HEK293 (cell line): ENCODE data around the gene CPNE9.
A peak's percentile ranks its signal among the peaks of the same experiment; 100 is the strongest.

Source experiments
- SP2 ChIP-seq: fragments of 450-650 bp; formaldehyde crosslinking; IDR thresholded peaks from 2 replicates; pipeline ENCODE4 v1.5.1; 2016; ENCODE audit warnings: missing biosample characterization, missing genetic modification characterization
- ZBTB17 ChIP-seq: fragments of 450-650 bp; formaldehyde crosslinking; IDR thresholded peaks from 2 replicates; pipeline ENCODE4 v1.5.1; 2016; ENCODE audit warnings: missing biosample characterization, missing genetic modification characterization
- ZBTB7A ChIP-seq: fragments of 450-650 bp; formaldehyde crosslinking; IDR thresholded peaks from 2 replicates; pipeline ENCODE4 v1.5.1; 2016; ENCODE audit warnings: low read depth, missing biosample characterization, missing genetic modification characterization
- ZNF133 ChIP-seq: fragments of 450-650 bp; formaldehyde crosslinking; IDR thresholded peaks from 2 replicates; pipeline ENCODE4 v1.5.1; 2016; ENCODE audit warnings: missing biosample characterization, missing genetic modification characterization
- ZNF24 ChIP-seq: fragments of 450-650 bp; formaldehyde crosslinking; IDR thresholded peaks from 2 replicates; pipeline ENCODE4 v1.5.1; 2016; ENCODE audit warnings: missing biosample characterization, missing genetic modification characterization
- ZNF274 ChIP-seq, 2 experiments: fragments of 200-500 bp in 1 of 2; fragments of 450-650 bp in 1 of 2; sonication (Bioruptor generic) in 1 of 2; formaldehyde crosslinking in 1 of 2; IDR thresholded peaks; 2 replicates each; pipeline versions ENCODE4 v1.5.1 to v1.6.1; 2014 to 2016; ENCODE audit warnings: borderline replicate concordance in 1 of 2, inconsistent platforms in 1 of 2, low read length in 1 of 2, missing biosample characterization in 1 of 2, missing genetic modification characterization in 1 of 2
- ZNF394 ChIP-seq: fragments of 450-650 bp; formaldehyde crosslinking; IDR thresholded peaks from 2 replicates; pipeline ENCODE4 v1.5.1; 2016; ENCODE audit warnings: missing biosample characterization, missing genetic modification characterization, mild to moderate bottlenecking, moderate library complexity, borderline replicate concordance
- ZNF423 ChIP-seq: fragments of 450-650 bp; formaldehyde crosslinking; IDR thresholded peaks from 2 replicates; pipeline ENCODE4 v1.5.1; 2016; ENCODE audit warnings: missing biosample characterization, missing genetic modification characterization
- ZNF629 ChIP-seq: fragments of 450-650 bp; formaldehyde crosslinking; IDR thresholded peaks from 2 replicates; pipeline ENCODE4 v1.5.1; 2017; ENCODE audit warnings: missing biosample characterization, missing genetic modification characterization
- TF ChIP-seq, protein P1 (sequence below): fragments of 450-650 bp; formaldehyde crosslinking; IDR thresholded peaks from 2 replicates; pipeline ENCODE4 v1.5.1; 2016; ENCODE audit warnings: missing biosample characterization, missing genetic modification characterization
- TF ChIP-seq, protein P2 (sequence below): fragments of 450-650 bp; formaldehyde crosslinking; IDR thresholded peaks from 2 replicates; pipeline ENCODE4 v1.5.1; 2016; ENCODE audit warnings: missing biosample characterization, missing genetic modification characterization, low read depth
- TF ChIP-seq, protein P3 (sequence below): fragments of 450-650 bp; formaldehyde crosslinking; IDR thresholded peaks from 2 replicates; pipeline ENCODE4 v1.5.1; 2016; ENCODE audit warnings: missing biosample characterization, missing genetic modification characterization, low read depth
- TF ChIP-seq, protein P4 (sequence below): fragments of 450-650 bp; formaldehyde crosslinking; IDR thresholded peaks from 2 replicates; pipeline ENCODE4 v1.5.1; 2016; ENCODE audit warnings: missing biosample characterization, missing genetic modification characterization, borderline replicate concordance

DNA sequence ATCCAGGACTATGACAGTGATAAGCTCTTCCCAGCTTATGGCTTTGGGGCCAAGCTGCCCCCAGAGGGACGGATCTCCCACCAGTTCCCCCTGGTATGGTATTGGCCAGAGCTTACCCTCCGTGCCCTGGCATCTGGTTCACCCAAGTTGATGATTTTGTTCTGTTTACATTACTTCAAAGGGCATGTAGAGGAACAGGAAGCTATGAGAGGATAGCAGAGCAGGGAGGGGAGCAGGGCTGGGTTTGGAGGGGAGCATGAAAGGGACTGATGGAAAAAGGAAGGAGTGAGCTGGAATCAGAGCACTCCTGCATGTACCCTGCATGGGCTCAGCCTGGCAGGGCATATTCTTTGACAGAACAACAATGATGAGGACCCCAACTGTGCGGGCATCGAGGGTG, 14.5 kb downstream of the CPNE9 start:
- TF ChIP-seq, protein P1, sequence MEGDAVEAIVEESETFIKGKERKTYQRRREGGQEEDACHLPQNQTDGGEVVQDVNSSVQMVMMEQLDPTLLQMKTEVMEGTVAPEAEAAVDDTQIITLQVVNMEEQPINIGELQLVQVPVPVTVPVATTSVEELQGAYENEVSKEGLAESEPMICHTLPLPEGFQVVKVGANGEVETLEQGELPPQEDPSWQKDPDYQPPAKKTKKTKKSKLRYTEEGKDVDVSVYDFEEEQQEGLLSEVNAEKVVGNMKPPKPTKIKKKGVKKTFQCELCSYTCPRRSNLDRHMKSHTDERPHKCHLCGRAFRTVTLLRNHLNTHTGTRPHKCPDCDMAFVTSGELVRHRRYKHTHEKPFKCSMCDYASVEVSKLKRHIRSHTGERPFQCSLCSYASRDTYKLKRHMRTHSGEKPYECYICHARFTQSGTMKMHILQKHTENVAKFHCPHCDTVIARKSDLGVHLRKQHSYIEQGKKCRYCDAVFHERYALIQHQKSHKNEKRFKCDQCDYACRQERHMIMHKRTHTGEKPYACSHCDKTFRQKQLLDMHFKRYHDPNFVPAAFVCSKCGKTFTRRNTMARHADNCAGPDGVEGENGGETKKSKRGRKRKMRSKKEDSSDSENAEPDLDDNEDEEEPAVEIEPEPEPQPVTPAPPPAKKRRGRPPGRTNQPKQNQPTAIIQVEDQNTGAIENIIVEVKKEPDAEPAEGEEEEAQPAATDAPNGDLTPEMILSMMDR (tag by site-specific recombination) = no peak
- TF ChIP-seq ZNF394 (tag by site-specific recombination) = no peak
- TF ChIP-seq ZBTB7A (tag by site-specific recombination) = no peak
- TF ChIP-seq, protein P2, sequence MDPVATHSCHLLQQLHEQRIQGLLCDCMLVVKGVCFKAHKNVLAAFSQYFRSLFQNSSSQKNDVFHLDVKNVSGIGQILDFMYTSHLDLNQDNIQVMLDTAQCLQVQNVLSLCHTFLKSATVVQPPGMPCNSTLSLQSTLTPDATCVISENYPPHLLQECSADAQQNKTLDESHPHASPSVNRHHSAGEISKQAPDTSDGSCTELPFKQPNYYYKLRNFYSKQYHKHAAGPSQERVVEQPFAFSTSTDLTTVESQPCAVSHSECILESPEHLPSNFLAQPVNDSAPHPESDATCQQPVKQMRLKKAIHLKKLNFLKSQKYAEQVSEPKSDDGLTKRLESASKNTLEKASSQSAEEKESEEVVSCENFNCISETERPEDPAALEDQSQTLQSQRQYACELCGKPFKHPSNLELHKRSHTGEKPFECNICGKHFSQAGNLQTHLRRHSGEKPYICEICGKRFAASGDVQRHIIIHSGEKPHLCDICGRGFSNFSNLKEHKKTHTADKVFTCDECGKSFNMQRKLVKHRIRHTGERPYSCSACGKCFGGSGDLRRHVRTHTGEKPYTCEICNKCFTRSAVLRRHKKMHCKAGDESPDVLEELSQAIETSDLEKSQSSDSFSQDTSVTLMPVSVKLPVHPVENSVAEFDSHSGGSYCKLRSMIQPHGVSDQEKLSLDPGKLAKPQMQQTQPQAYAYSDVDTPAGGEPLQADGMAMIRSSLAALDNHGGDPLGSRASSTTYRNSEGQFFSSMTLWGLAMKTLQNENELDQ (tag by site-specific recombination) = no peak
- no peak for TF ChIP-seq ZNF274 (IDR thresholded peaks at IDR 0.05; ENCODE audit: low read length)
- no peak for TF ChIP-seq ZNF274 (tag by site-specific recombination; IDR thresholded peaks at IDR 0.05; ENCODE audit: borderline replicate concordance)
- no peak for TF ChIP-seq ZNF24 (tag by site-specific recombination)
- TF ChIP-seq, protein P3, sequence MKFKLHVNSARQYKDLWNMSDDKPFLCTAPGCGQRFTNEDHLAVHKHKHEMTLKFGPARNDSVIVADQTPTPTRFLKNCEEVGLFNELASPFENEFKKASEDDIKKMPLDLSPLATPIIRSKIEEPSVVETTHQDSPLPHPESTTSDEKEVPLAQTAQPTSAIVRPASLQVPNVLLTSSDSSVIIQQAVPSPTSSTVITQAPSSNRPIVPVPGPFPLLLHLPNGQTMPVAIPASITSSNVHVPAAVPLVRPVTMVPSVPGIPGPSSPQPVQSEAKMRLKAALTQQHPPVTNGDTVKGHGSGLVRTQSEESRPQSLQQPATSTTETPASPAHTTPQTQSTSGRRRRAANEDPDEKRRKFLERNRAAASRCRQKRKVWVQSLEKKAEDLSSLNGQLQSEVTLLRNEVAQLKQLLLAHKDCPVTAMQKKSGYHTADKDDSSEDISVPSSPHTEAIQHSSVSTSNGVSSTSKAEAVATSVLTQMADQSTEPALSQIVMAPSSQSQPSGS = no peak
- TF ChIP-seq SP2 (tag by site-specific recombination) = no peak
- TF ChIP-seq, protein P4, sequence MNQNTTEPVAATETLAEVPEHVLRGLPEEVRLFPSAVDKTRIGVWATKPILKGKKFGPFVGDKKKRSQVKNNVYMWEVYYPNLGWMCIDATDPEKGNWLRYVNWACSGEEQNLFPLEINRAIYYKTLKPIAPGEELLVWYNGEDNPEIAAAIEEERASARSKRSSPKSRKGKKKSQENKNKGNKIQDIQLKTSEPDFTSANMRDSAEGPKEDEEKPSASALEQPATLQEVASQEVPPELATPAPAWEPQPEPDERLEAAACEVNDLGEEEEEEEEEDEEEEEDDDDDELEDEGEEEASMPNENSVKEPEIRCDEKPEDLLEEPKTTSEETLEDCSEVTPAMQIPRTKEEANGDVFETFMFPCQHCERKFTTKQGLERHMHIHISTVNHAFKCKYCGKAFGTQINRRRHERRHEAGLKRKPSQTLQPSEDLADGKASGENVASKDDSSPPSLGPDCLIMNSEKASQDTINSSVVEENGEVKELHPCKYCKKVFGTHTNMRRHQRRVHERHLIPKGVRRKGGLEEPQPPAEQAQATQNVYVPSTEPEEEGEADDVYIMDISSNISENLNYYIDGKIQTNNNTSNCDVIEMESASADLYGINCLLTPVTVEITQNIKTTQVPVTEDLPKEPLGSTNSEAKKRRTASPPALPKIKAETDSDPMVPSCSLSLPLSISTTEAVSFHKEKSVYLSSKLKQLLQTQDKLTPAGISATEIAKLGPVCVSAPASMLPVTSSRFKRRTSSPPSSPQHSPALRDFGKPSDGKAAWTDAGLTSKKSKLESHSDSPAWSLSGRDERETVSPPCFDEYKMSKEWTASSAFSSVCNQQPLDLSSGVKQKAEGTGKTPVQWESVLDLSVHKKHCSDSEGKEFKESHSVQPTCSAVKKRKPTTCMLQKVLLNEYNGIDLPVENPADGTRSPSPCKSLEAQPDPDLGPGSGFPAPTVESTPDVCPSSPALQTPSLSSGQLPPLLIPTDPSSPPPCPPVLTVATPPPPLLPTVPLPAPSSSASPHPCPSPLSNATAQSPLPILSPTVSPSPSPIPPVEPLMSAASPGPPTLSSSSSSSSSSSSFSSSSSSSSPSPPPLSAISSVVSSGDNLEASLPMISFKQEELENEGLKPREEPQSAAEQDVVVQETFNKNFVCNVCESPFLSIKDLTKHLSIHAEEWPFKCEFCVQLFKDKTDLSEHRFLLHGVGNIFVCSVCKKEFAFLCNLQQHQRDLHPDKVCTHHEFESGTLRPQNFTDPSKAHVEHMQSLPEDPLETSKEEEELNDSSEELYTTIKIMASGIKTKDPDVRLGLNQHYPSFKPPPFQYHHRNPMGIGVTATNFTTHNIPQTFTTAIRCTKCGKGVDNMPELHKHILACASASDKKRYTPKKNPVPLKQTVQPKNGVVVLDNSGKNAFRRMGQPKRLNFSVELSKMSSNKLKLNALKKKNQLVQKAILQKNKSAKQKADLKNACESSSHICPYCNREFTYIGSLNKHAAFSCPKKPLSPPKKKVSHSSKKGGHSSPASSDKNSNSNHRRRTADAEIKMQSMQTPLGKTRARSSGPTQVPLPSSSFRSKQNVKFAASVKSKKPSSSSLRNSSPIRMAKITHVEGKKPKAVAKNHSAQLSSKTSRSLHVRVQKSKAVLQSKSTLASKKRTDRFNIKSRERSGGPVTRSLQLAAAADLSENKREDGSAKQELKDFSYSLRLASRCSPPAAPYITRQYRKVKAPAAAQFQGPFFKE (tag by site-specific recombination) = no peak
- TF ChIP-seq ZNF629 (tag by site-specific recombination) = no peak
- no peak for TF ChIP-seq ZNF133 (tag by site-specific recombination)
- TF ChIP-seq ZBTB17 (tag by site-specific recombination) = 0 out of 2 replicates have a peak, but pooled peaks have one; percentile 4
- no peak for TF ChIP-seq ZNF423 (tag by site-specific recombination)
